Stimulated activated CD4-positive, alpha-beta T cell treated with anti-CD3 and anti-CD28 coated beads, TNF-alpha, amount 100 ng/mL, for 1 hour (primary cell): Measurements from ENCODE around the gene TSHZ2.
"Not testable (repeated sequence)": the region's sequence is repeated elsewhere in the genome, so short reads cannot be mapped to it uniquely, and the experiment has no call there.

Source experiments
- DNase-seq, 3 donors: peaks; one replicate each; pipeline ENCODE4 v3.0.0-alpha.2; 2020; ENCODE audit warnings: low read depth in 3 of 3, low spot score in 1 of 3

The TSHZ2 gene

DNA sequence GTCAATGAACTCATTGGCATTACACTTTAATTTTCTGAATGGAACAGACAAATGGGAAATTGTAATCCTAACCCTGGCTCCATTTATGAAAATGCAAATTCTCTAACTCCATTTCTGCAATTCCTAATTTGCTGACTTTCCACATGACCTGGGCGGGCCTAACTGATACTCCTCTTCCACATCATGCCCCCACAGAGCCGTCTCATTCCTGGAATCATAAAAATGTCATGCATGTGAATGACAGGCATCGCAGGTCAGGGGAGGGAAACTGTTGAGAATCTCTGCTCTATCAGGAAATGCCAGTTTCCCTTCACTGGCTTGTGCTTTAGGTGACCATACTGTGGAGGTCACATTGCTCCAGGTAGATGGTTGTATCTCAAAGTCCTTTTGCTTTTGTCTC, 456.4 kb downstream of the TSHZ2 start:
- no peak for DNase-seq

DNA sequence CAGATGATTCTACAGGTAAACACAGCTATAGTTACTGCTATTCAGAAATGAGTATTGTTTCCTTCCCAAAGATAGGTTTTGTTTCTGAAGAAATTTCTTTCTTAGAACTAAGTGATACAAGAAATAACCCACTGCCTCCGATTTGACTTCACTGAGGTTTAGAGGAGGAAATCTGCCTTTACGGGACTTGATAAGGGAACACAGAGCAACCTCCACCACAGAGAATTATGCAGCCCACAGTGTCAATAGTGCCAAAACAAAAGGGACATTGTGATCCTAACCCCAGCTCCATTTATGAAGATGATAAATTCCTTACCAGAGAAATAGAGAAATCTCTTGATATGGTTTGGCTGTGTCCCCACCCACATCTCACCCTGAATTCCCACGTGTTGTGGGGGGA, 456.8 kb downstream of the TSHZ2 start:
- DNase-seq, result no peak

DNA sequence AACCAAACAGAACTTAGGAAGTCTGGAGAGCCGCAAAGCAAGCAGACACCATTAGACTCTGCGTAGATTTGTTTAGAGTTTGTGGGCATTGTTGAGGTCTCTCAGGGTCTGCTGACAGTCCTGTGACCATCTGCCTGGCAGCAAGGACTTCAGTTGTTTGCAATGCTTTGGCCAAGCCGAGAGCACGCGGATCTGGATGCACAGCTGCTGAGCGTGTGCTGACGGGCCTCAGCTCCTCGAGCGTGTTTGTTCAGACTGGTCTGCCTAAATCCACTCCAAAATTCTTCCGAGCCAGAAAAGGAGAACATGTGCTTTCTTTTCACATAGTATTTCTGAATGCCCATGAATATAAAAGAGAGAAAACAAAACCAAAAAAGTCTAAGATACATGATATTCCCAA, 462.5 kb downstream of the TSHZ2 start:
- no peak for DNase-seq

DNA sequence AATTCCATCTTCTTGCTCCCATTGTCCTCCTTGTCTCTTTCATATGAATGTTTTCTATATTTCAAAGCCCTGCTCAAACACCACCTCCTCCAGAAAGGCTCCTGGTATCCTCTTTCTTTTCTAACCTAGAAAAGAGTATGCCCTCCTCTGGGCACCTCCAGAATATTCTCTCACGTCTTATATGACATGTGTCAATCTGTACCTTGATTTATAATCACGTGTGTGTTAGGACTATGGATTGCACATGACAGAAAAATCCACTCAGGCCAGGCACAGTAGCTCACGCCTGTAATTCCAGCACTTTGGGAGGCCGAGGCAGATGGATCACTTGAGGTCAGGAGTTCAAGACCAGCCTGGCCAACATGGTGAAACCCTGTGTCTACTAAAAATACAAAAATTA, 464.8 kb downstream of the TSHZ2 start:
- not testable (repeated sequence) for DNase-seq

DNA sequence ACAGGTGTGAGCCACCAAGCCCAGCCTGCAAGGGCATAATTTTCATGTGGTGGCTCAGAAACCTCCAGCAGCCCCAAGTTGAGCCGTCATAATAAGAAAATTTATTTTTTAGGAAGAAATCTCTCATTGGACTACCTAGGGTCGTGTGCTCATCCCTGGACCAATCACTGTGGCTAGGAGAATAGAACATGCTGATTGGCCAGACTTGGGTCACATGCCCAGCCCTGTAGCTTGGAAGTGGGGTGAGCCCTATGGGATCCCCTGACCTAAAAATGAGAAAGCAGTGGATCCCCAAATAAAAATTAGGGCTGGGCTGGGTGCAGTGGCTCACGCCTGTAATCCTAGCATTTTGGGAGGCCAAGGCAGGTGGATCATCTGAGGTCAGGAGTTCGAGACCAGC, 466.2 kb downstream of the TSHZ2 start:
- no peak for DNase-seq

DNA sequence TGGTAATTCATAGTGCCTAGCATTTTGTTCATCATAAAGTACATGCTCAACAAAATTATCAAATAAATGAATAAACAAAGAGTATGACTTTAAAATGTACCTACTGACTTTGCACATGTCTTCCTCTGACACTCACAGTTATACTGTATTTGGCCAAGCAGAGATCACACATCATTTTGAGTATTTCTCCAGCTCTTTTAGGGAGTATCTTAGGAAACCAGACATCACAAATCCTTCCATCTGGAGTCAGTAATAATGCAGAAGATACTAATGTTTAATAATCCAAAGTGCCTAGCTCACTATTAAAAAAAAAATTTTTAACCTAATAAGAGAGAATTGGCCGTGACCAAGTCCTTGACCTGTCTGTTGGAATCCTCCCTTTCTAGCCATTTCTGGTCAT, 466.9 kb downstream of the TSHZ2 start:
- DNase-seq, result no peak

DNA sequence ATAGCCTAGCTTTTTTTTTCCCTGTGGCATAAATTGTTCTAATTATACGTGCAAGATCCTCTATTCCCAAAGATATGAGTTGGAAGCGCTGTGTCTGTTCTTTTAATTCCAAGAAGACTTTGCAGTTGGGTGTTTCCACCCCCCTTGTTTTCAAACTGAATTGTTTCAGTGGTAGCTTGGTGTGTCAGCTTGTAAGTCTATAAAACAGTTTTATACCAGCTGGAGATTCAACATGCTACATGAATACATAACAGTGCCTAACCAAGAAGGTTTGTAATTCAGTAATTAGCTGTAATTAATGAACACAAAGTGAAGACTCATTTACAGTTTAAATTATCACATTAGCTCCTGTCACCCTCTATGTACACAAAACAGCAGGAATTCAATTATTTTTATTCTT, 467.5 kb downstream of the TSHZ2 start:
- DNase-seq, result no peak

DNA sequence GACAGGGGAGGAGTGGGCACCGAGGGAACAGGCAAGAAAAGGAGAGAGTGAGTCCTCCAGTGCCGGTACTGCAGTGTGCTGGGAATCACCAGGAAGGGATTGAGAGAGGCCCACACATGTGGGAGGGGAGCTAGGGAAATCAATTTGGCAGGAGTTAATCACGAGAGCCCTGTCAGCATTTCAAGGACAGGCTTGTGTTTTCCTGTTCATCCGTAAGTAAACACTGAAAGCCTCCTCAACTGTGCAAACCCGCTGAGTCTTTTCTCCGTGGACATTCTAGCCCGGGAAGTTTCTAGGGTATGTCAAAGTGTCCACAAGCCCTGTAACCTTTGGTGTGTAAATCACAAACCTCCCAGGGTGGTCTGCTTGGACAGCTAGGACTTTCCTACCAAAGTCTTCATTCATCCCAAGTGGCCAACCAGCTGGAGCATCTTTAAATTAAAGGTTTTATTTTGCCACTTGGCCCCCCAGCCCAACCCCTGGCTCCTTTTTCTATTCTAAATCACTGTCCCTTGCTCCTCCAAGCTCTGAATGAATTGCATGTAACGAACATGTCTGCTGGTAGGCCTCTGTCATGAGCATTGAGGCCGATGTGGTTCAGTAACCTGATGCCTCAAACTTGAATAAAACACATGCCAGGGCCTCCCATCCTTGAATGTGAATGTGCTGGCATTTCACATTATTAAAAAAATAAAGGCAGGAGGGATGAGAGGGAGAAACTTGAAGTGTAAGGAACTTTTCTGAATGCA, 472.4 kb downstream of the TSHZ2 start:
- no peak for DNase-seq

DNA sequence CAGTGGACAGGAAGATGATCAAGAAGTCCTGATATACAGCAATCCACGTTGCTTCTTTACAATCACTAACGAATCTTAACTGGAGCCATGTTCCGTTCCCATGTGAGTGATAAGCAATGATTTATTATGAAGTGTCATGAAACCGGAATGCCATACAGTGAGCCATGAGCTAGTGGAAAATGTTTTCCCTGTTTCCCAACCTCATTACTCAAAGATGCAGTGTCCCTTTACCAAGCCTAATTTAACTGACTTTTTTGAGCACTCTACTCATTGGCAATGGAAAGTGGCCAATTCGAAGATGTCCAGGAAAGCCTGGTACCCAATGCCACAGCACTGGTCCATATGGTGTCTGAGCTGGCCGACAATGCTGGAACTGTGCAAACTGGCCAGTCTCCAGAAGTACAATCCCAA, 473.2 kb downstream of the TSHZ2 start:
- no peak for DNase-seq

DNA sequence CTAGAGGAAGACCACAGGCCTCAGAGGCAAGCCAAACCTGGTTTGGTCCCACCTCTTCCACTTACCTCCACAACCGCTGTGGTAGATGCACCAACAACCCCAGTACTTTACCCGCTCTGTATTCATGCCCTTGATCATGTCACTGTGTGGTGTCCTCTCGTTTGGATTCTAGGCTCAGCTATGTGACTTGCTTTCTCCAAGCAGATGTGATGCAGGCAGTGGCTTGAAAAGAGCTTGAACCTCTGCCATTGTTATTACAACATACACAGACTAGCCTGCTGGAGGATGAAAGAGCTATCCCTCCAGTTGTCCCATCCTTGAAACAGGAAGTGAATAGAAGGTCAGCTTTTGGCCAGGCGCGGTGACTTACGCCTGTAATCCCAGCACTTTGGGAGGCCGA, 473.8 kb downstream of the TSHZ2 start:
- DNase-seq, result no peak

DNA sequence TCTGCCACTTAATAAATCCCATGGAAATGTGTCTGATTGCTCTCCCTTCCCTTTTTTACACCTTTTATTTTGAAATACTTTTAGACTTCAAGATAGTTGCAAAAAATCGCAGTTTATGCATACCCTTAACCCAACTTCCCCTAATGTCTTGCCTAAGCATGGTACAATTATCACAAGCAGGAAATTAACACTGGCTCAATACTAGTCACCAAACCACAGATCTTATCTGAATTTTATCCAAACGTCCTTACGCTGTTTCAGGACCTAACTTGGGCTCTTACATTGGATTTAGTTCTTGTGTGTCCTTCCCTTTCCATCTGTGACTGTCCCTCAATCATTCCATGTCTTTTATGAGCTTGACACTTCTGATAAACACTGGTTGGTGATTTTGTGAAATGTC, 475.2 kb downstream of the TSHZ2 start:
- no peak for DNase-seq

DNA sequence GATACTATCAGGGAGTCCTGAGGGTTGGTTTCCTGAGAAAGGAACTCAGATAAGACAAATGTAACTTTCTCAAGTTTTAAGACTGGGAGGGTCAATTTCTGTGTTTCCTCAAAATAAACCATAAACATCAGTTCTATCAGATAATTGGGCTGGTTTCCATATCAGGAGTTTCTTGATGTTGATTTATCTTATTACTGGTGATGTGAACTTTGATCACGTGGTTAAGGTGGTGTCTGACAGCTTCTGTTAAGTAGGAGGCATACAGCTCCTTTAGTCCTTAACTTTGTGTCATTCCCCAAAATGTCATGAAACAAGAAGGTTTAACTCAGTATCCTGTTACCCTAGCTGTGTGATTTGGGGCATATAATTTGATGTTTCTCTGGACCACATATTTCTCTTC, 476.3 kb downstream of the TSHZ2 start:
- no peak for DNase-seq

DNA sequence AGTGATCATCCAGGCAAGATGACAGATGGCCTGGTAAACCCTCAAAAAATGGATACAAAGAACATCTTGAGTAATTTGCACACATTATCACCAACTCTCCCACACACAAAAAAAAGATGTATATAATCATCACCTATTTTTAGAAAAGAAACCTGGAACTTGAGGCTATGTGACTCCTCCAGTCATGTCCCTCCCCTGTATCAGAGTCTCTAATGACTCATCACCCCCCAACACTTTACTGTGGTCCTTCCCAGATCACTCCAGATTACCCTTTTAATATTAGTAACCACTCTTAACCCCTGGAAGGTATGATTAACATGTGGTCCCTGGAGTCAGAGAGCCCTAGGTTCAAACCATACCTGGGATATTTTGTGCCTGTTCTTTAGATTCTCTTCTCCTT, 476.7 kb downstream of the TSHZ2 start:
- DNase-seq, result no peak

DNA sequence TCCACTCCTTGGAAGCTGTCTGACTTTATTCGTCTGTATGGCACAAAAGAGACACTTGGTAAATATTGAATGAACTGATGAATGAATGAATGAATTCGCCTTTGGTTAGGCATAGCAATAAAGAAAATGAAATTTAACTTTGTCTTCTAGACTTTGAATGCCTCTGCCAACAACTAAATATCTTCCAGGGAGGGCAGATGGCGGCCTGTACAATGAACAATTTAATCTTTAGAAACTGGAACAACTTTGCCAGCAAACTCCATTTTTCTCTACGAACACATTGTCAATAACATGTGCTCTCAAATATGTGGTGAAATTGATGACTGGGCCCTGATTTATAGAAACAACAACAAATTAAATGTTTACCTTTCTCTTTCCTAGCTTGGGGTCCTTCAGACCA, 480.9 kb downstream of the TSHZ2 start:
- DNase-seq, result no peak

DNA sequence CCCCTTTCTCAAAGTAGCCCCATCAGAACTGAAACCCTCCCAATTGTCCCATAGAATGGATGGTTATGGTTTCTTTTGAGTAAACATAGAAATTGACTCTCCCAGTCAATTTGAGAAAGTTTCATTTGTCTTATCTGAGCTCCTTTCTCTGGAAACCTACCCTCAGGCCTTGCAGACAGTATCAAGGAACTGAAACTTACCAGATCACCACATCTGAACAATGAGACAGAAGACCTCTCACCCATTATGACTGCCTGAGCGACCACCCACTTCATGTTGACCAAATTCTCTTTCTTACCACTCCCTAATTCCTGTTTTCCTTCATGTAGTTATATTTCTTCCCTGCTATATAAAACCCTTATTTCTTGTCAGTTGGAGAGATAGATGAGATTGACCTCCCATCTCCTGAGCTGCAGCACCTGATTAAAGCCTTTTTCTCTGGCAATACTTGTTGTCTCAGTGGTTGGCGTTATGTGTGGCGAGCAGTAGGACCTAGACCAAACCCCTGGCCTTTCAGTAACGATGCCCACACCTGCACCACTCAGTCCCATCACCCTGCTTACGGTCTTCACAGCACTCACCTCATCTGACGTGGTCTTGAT, 482.6 kb downstream of the TSHZ2 start:
- no peak for DNase-seq

DNA sequence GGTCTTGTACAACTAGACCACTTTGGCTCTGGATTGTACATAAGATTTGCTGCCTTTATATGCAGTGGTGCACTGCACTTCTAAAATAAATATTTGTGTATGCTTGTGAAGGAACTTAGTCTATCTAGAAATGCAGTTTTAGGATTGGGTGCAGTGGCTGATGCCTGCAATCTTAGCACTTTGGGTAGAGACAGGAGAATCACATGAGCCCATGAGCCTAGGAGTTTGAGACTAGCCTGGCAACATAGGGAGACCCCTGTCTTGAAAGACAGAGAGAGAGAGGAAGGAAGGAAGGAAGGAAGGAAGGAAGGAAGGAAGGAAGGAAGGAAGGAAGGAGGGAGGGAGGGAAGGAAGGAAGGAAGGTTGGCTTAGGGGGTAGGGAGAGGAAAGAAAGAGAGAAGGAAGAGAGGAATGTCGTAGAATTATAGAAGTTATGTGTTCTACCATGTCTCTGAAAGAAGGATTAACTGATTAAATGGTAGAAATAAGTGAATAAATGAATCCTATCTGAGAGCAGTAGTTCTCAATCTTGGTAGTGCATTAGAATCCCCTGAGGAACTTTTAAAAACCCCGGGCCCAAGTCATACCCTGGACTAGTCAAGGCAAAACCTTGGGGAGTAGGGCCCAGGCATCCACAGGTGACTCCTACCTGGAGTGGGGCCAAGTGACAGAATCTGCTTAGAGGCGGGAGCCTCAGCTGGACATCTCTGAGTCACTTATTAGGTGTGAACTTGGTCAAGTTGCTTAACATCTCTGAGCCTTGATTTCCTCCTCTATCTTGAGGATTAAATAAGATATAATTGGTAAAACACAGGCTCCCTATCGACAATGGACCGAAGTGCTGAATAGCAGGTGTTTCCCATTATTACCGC, 491.2 kb downstream of the TSHZ2 start:
- no peak for DNase-seq

DNA sequence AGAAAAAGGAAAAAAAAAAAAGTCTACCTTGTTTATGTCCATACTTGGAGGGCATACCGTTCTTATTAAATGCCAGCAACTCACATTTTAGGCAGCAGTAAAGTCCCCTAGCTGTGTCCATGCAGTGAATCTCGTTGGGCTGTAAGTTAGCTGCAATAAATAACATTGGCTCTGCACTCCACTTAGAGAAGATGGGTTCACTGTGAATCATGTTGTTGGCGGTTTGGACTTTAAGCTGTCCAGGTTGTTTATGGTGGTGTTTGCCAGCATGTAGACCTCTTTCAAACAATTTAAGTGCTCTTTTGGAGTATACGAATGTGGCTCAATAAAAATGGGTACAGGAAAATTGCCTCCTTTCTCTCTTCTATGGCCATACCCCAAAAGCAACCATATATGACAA, 494.1 kb downstream of the TSHZ2 start:
- no peak for DNase-seq

DNA sequence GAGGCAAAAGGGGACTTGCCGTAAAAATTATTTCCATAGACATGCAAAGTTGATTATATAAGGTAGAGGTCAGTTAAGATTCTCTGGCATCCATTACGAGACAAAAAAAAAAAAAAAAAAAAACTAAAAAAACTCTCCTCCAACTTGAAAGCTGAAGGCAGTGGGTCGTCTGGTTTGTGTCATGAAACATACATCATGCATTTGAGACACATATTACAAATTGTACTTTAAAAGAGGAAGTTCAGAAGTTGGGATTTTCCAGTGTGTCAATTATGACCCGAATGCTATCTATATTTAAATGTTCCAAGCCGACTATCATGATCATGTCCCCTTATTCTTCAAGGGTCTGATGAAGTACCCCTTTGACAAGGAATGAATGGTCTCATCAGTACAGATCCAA, 496.4 kb downstream of the TSHZ2 start:
- no peak for DNase-seq

DNA sequence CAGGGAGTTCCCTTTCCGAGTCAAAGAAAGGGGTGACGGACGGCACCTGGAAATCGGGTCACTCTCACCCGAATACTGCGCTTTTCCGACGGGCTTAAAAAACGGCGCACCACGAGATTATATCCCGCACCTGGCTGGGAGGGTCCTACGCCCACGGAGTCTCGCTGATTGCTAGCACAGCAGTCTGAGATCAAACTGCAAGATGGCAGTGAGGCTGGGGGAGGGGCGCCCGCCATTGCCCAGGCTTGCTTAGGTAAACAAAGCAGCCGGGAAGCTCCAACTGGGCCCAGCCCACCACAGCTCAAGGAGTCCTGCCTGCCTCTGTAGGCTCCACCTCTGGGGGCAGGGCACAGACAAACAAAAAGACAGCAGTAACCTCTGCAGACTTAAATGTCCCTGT, 500.7 kb downstream of the TSHZ2 start:
- DNase-seq, result not testable (repeated sequence)

DNA sequence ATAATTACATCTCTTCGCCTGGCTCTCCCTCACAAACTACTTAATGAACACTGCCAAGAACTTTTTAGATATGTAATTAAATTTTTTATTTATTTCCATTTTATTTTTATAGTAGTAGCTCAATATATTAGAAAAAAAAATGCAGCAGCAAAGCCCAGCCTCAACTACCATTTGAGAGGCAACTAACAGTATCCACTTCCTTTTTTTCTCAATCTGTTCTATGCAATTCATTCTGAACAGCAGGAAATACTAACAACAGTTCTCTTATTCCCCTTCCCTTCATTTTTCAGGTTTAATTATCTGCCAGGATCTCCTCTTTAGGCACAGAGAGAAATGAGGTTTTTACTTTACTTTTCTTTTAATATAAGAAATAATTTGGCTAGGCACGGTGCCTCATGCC, 508.8 kb downstream of the TSHZ2 start:
- DNase-seq, result no peak

DNA sequence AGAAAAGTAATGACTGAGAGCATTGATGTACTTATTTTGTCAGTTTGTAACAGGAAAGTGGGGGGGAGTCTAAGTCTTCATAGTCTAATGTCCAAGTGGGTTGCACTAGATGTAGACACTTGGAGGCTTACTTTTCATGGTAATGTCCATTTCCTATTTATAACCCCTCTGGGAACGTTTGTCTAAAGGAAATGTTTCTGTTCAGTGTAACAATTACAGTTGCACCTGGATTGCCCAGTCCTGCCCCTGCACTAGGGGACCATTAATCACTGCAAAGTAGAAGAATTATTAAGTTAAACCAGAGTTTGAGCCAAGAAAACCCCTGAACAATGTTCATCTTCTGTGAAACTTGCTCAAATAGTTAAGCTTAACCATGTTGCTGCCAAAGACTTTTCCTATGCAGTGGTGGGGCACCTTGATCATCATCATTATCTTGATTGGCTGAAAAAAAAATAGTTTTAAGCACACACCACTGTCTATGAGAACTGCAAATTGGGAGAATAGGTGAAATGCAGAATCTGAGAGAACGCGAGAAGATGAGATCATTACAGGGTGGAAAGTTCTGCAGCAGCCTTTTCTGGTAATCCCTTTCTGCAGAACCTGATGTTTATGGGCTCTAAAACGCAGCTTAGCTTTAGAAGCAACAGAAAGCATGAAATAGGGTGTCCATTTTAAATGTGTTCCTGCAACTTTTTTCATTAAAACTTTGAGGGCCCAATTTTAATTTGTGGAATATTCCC, 515.5 kb downstream of the TSHZ2 start:
- no peak for DNase-seq
